ENCODE measurements around the gene IL1RAPL1.

DNA sequence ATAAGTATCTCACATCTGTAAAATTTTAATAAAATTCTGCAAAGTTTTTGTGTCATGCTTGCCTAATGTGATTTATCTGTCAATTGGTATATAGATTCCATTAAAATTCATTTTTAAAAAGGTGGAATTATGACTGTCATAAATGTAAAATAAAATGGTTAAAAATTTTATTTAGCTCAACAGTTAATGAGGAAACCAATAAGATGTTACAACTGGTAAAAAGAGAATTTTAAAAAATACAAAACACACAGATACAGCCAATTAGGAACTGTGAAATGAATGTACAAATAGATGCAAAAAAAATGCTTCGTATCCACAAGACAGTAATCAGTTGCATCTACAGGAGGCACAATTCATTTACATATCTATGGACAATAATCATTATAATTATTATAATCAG, 297.6 kb downstream of the IL1RAPL1 start:
- TF ChIP-seq, protein P1, sequence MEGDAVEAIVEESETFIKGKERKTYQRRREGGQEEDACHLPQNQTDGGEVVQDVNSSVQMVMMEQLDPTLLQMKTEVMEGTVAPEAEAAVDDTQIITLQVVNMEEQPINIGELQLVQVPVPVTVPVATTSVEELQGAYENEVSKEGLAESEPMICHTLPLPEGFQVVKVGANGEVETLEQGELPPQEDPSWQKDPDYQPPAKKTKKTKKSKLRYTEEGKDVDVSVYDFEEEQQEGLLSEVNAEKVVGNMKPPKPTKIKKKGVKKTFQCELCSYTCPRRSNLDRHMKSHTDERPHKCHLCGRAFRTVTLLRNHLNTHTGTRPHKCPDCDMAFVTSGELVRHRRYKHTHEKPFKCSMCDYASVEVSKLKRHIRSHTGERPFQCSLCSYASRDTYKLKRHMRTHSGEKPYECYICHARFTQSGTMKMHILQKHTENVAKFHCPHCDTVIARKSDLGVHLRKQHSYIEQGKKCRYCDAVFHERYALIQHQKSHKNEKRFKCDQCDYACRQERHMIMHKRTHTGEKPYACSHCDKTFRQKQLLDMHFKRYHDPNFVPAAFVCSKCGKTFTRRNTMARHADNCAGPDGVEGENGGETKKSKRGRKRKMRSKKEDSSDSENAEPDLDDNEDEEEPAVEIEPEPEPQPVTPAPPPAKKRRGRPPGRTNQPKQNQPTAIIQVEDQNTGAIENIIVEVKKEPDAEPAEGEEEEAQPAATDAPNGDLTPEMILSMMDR (IDR thresholded peaks at IDR 0.05) = no peak
- TF ChIP-seq POLR2AphosphoS5 (IDR thresholded peaks at IDR 0.05) (no peak), EP300 (IDR thresholded peaks at IDR 0.05) (no peak), POLR2A (IDR thresholded peaks at IDR 0.05) (no peak)

Data from suprapubic skin (tissue), 4 donors.